ENCODE measurements around the gene CTSV.
"Not testable (repeated sequence)": the region's sequence is repeated elsewhere in the genome, so short reads cannot be mapped to it uniquely, and the experiment has no call there.

CTSV gene

DNA sequence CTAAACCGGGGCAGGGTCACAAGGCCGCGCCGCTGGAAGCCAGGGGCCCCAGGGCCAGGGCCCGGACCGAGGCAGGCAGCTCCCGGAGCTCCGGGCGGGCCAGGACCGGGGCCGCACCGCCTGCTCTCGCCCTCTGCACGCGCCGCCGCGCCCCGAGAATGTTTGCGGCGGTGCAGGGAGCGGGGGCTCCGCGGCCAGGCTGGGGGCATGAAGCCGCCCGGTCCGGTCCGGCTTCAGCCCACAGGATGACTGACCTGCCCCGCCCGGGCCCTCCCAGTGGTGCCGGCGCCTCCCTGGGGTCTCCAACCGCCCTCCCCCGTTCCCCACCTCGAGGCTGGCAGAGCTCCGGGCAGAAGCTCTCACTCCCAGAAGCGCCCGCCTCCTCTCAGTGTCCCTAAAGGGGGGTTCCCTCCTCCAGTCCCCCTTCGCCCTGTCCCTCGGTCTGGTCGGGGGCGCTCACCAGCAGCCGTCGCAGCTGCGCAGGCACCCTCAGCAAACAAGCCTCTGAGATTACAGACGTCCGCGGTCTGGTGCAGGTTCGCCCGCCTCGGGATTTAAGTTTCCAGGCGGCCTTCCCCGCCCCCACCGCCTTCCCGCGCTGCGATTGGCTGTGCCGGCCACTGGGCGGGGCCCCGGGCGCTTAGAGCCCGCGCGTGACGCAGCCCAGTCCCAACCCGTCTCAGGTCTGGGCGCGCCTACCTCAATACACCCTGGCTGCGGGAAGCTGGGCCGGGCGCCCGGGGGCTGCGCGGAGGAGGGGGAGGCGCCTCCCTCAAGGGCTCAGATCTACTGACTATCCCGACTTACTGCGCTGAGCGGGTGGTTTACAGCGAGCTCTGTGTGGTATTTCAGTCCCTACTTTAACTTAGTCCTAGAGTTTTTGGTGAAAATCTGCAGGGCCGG, at the start of gene CTSV:
Gene CTSV, minus strand, starts transcription at position 532 of the 903 bp plus-strand sequence. CDS start 1,099 bp downstream, outside the sequence.
- Histone ChIP-seq H3K27me3 (replicated peaks; ENCODE audit: insufficient read depth, low read length) (no peaks in the 10 kb centered on the region), H3K27ac (ENCODE audit: low read length) (no peak within 1 kb of the TSS), H2AFZ (ENCODE audit: low read length) (peak within 1 kb of the TSS; percentile 94), H3K4me2 (ENCODE audit: low read depth, low read length) (peak within 1 kb of the TSS; percentile 83), H3K4me1 (ENCODE audit: low read length) (no peaks in the 10 kb centered on the region), H4K20me1 (ENCODE audit: insufficient read depth, low read length) (no peaks in the 10 kb centered on the region), H3K79me2 (ENCODE audit: low read length) (no peaks in the 10 kb centered on the region), H3K9me3 (replicated peaks; ENCODE audit: insufficient read depth, low read length) (no peaks in the 10 kb centered on the region), H3K36me3 (replicated peaks; ENCODE audit: insufficient read depth, low read length) (no peaks in the 10 kb centered on the region), H3F3A (ENCODE audit: insufficient read depth, low read length) (no peaks in the 10 kb centered on the region), H3K9me2 (replicated peaks; ENCODE audit: insufficient read depth, low read length) (no peaks in the 10 kb centered on the region), H3K4me3 (ENCODE audit: low read length) (peak within 1 kb of the TSS; percentile 61), H3K9ac (ENCODE audit: low read length) (peak within 1 kb of the TSS; percentile 38; the same call in 1 of the 2 replicates)
- TF ChIP-seq EZH2phosphoT487 (IDR thresholded peaks at IDR 0.05; ENCODE audit: low read length) (no peak), CTCF (IDR thresholded peaks at IDR 0.05; ENCODE audit: low read length) (no peak), EZH2 (optimal IDR thresholded peaks at IDR 0.05; ENCODE audit: low read depth, low read length) (no peak)
- peak; percentile 88 for DNase-seq

DNA sequence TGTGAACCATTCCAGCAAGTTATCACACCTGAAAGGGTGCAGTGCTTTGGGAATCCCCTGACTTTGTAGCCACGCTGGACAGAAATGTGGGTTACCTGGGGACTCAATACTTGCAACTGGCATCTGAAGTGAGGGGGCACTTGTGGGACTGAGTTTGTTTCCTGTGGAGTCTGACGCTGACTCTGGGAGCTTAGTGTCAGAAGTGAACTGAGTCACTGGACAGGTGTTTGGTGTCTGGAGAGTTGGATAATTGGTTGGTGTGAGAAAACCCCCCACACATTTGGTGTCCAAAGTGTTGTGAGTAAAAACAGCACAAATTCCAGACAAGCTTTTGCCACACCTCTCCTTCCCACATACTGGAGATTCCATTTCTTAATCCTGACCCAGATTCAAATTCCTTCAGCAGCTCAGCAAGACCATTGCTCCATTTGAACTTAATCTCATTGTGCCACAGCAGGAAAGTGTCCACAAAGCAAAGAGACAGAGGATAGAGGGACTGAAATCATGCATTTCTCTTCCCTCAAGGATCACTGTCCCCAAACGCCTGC, 48.8 kb upstream of the CTSV start:
- not testable (repeated sequence) for H3K79me2 ChIP-seq (ENCODE audit: low read length); H3K36me3 ChIP-seq (replicated peaks; ENCODE audit: insufficient read depth, low read length); H3K9me3 ChIP-seq (replicated peaks; ENCODE audit: insufficient read depth, low read length); H3K27me3 ChIP-seq (replicated peaks; ENCODE audit: insufficient read depth, low read length); H4K20me1 ChIP-seq (ENCODE audit: insufficient read depth, low read length); H3K27ac ChIP-seq (ENCODE audit: low read length); DNase-seq; H3F3A ChIP-seq (ENCODE audit: insufficient read depth, low read length); H3K4me1 ChIP-seq (ENCODE audit: low read length); H3K4me2 ChIP-seq (ENCODE audit: low read depth, low read length); H3K9ac ChIP-seq (ENCODE audit: low read length); H3K4me3 ChIP-seq (ENCODE audit: low read length); H3K9me2 ChIP-seq (replicated peaks; ENCODE audit: insufficient read depth, low read length); H2AFZ ChIP-seq (ENCODE audit: low read length)

DNA sequence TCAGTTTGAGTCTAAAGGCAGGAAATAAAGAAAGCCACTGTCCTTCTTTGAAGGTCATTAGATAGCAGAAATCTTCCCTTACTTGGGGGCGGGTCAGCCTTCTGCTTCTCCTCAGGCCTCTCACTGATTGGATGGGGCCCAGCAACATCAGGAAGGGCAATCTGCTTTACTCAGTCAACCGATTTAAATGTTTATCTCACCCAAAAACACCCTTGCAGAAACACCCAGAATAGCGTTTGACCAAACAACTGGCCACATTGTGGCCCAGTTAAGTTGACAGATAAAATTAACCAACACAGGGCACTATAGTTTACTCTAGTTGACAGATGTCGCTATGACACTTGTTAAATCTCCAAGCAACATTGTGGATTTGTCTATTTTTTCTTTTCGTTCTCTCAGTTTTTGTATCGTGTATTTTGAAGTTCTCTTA, 45.6 kb upstream of the CTSV start:
- not testable (repeated sequence) for H2AFZ ChIP-seq (ENCODE audit: low read length); H3K27ac ChIP-seq (ENCODE audit: low read length); H3K27me3 ChIP-seq (replicated peaks; ENCODE audit: insufficient read depth, low read length); H3K4me2 ChIP-seq (ENCODE audit: low read depth, low read length); H3K9ac ChIP-seq (ENCODE audit: low read length); H4K20me1 ChIP-seq (ENCODE audit: insufficient read depth, low read length); DNase-seq; H3K4me3 ChIP-seq (ENCODE audit: low read length); H3K9me3 ChIP-seq (replicated peaks; ENCODE audit: insufficient read depth, low read length); H3K79me2 ChIP-seq (ENCODE audit: low read length); H3K36me3 ChIP-seq (replicated peaks; ENCODE audit: insufficient read depth, low read length); H3F3A ChIP-seq (ENCODE audit: insufficient read depth, low read length); H3K4me1 ChIP-seq (ENCODE audit: low read length); H3K9me2 ChIP-seq (replicated peaks; ENCODE audit: insufficient read depth, low read length)

DNA sequence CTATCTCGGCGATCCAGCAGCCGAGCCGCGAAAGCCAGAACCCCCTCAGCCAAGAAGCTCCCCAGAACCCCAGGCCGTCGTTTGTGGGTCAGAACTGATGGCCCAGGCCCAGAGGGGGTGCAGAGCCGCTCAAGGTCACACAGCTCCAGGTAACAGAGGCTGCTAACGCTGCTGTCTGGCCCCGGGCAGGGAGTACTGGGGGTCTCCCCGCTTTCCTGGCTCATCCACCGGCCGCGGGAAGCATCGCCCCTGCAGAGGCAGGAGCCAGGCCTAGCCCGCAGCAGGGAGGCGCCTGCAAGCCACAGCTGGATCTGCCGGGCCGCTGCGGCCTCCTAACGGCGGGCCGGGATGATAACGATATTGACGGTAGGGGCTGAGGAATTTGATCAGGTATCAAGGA, 39.4 kb upstream of the CTSV start:
- Histone ChIP-seq H3K4me1 (ENCODE audit: low read length) (no peaks in the 10 kb centered on the region), H3K79me2 (ENCODE audit: low read length) (no peaks in the 10 kb centered on the region), H3K36me3 (replicated peaks; ENCODE audit: insufficient read depth, low read length) (no peaks in the 10 kb centered on the region), H3K9me3 (replicated peaks; ENCODE audit: insufficient read depth, low read length) (no peaks in the 10 kb centered on the region), H3K9me2 (replicated peaks; ENCODE audit: insufficient read depth, low read length) (no peaks in the 10 kb centered on the region), H4K20me1 (ENCODE audit: insufficient read depth, low read length) (no peaks in the 10 kb centered on the region), H2AFZ (ENCODE audit: low read length) (no peak overlapping the region), H3F3A (ENCODE audit: insufficient read depth, low read length) (no peaks in the 10 kb centered on the region), H3K27ac (ENCODE audit: low read length) (no peak overlapping the region), H3K4me2 (ENCODE audit: low read depth, low read length) (no peak overlapping the region), H3K4me3 (ENCODE audit: low read length) (no peak overlapping the region), H3K27me3 (replicated peaks; ENCODE audit: insufficient read depth, low read length) (no peaks in the 10 kb centered on the region), H3K9ac (ENCODE audit: low read length) (no peak overlapping the region)
- no peak for DNase-seq
- TF ChIP-seq CTCF (IDR thresholded peaks at IDR 0.05; ENCODE audit: low read length) (no peak), EZH2 (optimal IDR thresholded peaks at IDR 0.05; ENCODE audit: low read depth, low read length) (no peak), EZH2phosphoT487 (IDR thresholded peaks at IDR 0.05; ENCODE audit: low read length) (no peak)
